ENCODE data around the gene ADARB2.

DNA sequence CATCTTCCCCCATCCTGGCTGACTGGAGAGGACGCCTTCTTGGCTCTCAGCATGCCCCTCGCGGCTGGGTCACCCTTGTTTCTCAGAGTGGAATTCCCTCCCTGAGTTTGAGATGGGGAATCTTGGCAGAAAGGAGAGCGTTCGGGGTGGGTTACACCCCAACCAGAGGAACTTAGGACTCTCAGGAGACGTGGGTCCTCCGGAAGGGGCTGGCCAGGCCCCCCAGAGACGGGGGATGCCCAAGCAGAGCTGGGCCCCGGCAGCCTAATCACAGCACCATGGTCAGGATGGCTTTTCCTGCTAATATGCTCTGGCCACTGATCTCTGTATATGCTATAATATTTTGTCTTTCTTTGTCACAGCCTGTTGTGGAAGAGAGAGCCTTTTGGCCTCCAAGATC lies 466.8 kb downstream of the ADARB2 start:
- TF ChIP-seq, protein P1, sequence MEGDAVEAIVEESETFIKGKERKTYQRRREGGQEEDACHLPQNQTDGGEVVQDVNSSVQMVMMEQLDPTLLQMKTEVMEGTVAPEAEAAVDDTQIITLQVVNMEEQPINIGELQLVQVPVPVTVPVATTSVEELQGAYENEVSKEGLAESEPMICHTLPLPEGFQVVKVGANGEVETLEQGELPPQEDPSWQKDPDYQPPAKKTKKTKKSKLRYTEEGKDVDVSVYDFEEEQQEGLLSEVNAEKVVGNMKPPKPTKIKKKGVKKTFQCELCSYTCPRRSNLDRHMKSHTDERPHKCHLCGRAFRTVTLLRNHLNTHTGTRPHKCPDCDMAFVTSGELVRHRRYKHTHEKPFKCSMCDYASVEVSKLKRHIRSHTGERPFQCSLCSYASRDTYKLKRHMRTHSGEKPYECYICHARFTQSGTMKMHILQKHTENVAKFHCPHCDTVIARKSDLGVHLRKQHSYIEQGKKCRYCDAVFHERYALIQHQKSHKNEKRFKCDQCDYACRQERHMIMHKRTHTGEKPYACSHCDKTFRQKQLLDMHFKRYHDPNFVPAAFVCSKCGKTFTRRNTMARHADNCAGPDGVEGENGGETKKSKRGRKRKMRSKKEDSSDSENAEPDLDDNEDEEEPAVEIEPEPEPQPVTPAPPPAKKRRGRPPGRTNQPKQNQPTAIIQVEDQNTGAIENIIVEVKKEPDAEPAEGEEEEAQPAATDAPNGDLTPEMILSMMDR (IDR thresholded peaks at IDR 0.05), result no peak
- TF ChIP-seq POLR2A (IDR thresholded peaks at IDR 0.05; ENCODE audit: low read depth) (no peak), POLR2AphosphoS5 (IDR thresholded peaks at IDR 0.05) (no peak), EP300 (IDR thresholded peaks at IDR 0.05) (no peak)

Measured in esophagus muscularis mucosa (tissue), 4 donors.